Neural crest cell (in vitro differentiated cells): ENCODE results near the gene TEX48. TPM values are rescaled to one million over a fixed set of nuclear protein-coding genes. Genes with fewer than 3 reads are reported as not detected.

ENCODE experiments used
- DNase-seq: peaks from one replicate; pipeline ENCODE4 v3.0.0; 2021; ENCODE audit warnings: low read depth, mixed read lengths, low spot score
- H3K27ac Mint-ChIP-seq: one replicate; pipeline ENCODE4 v1.8.0; 2021; ENCODE audit warnings: mild to moderate bottlenecking, mixed read lengths; ENCODE audit not compliant: unreplicated experiment
- H3K27me3 Mint-ChIP-seq: 2 replicates; pipeline ENCODE4 v1.8.0; 2021; ENCODE audit warnings: low read depth, mild to moderate bottlenecking, mixed read lengths
- H3K36me3 Mint-ChIP-seq: 2 replicates; pipeline ENCODE4 v1.8.0; 2021; ENCODE audit warnings: low read depth, mild to moderate bottlenecking, mixed read lengths
- H3K4me1 Mint-ChIP-seq: 2 replicates; pipeline ENCODE4 v1.8.0; 2021; ENCODE audit warnings: mixed read lengths
- H3K4me3 Mint-ChIP-seq: one replicate; pipeline ENCODE4 v1.8.0; 2021; ENCODE audit warnings: mild to moderate bottlenecking, mixed read lengths
- H3K9me3 Mint-ChIP-seq: 2 replicates; pipeline ENCODE4 v1.8.0; 2021; ENCODE audit warnings: mixed read lengths
- total RNA-seq: library from RNA; stranded (reverse); gene quantifications from 2 replicates; pipeline ENCODE4 v1.2.1, GENCODE V29; 2021
- TF ChIP-seq, protein P1 (sequence below): fragments of 200-600 bp; sonication (generic); conservative IDR thresholded peaks from 2 replicates; pipeline ENCODE4 v1.5.0; 2021; ENCODE audit warnings: antibody characterized with exemption, mild to moderate bottlenecking

The TEX48 gene
- total RNA-seq, 1 donor from 2014 or later, result not detected

DNA sequence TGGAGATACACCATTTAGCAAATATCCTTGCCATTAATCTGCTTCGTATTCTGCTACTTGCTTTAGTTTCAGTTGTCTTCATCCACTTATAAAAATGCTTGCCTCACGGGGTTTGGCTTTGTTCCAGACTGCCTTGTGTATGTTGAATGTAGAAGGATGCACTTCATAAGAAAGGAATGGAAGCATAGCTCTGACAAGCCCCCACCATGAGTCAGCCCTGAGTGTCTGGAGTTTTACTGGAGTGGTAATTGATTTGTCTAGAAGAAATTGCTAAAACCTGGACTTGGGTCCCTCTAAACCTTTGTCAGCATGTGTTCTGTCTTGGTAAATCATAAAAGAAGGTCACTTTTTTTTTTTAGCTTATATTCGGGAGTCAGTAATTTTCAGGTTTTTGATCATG lies 4.6 kb downstream of the TEX48 start:
- Mint-ChIP-seq H3K9me3 (no peaks in the 10 kb centered on the region), H3K4me1 (no peaks in the 10 kb centered on the region), H3K4me3 (no peak overlapping the region), H3K27me3 (peaks cover 13% of the 10 kb centered on the region), H3K27ac (no peak overlapping the region), H3K36me3 (no peaks in the 10 kb centered on the region)
- TF ChIP-seq, protein P1, sequence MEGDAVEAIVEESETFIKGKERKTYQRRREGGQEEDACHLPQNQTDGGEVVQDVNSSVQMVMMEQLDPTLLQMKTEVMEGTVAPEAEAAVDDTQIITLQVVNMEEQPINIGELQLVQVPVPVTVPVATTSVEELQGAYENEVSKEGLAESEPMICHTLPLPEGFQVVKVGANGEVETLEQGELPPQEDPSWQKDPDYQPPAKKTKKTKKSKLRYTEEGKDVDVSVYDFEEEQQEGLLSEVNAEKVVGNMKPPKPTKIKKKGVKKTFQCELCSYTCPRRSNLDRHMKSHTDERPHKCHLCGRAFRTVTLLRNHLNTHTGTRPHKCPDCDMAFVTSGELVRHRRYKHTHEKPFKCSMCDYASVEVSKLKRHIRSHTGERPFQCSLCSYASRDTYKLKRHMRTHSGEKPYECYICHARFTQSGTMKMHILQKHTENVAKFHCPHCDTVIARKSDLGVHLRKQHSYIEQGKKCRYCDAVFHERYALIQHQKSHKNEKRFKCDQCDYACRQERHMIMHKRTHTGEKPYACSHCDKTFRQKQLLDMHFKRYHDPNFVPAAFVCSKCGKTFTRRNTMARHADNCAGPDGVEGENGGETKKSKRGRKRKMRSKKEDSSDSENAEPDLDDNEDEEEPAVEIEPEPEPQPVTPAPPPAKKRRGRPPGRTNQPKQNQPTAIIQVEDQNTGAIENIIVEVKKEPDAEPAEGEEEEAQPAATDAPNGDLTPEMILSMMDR, result no peak
- no peak for DNase-seq

DNA sequence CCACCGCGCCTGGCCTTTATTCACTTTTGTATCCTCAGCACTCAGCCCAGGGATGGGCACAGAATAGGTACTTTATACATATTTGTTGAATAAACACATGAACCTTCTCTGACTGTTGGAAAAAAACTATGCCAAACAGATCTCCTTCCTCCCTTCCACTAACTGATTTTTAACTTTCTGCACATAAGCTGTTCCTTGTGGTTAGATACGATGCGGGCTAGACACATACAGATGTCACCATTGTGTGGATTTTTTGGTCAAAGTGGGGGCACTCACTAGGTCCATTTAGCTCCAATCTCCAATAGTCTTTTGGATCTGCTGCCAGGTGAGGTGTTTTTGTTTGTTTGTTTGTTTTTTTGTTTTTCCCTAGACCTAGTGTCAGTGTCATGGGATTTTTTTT lies 5.1 kb downstream of the TEX48 start:
- DNase-seq, result no peak
- no peak overlapping the region for H3K4me3 Mint-ChIP-seq
- no peaks in the 10 kb centered on the region for H3K36me3 Mint-ChIP-seq
- H3K9me3 Mint-ChIP-seq, result no peaks in the 10 kb centered on the region
- TF ChIP-seq, protein P1, result no peak
- H3K27me3 Mint-ChIP-seq, result peaks cover 13% of the 10 kb centered on the region
- no peaks in the 10 kb centered on the region for H3K4me1 Mint-ChIP-seq
- H3K27ac Mint-ChIP-seq, result no peak overlapping the region

DNA sequence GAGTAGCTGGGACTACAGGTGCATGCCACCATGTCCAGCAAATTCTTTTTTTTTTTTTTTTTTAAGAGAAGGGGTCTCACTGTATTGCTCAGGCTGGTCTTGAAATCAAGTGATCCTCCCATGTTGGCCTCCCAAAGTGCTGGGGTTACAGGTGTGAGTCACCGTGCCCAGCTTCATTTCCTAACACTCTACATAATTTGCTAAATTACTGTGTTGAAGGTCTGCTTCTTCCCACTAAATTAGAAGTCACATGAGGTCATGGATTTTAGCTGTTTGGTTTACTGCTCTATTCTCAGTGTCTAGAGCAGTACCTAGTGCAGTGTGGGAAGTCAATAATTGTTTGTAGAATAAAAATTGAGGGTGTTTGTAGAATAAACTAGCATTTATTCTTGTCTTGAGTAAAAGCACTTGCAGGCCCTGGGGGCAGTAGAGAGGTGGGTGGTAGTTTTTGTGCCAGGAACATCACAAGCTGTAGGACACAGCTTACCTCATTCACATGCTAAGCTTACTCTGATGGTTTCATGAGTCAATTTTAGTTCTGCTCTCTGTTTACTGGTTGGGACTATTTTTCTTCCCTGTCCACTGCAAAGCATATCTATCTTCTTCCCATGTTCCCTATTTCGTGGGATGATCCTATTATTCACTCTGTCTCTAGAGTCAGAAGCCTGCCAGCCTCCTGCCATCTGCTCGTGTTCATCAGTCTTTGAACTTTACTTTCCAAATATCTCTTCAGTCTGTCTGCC lies 7.0 kb downstream of the TEX48 start:
- TF ChIP-seq, protein P1, result no peak
- DNase-seq, result no peak
- H3K4me3 Mint-ChIP-seq, result no peak overlapping the region
- no peaks in the 10 kb centered on the region for H3K9me3 Mint-ChIP-seq
- H3K36me3 Mint-ChIP-seq, result no peaks in the 10 kb centered on the region
- H3K4me1 Mint-ChIP-seq, result no peaks in the 10 kb centered on the region
- no peak overlapping the region for H3K27ac Mint-ChIP-seq
- peaks cover 19% of the 10 kb centered on the region for H3K27me3 Mint-ChIP-seq

DNA sequence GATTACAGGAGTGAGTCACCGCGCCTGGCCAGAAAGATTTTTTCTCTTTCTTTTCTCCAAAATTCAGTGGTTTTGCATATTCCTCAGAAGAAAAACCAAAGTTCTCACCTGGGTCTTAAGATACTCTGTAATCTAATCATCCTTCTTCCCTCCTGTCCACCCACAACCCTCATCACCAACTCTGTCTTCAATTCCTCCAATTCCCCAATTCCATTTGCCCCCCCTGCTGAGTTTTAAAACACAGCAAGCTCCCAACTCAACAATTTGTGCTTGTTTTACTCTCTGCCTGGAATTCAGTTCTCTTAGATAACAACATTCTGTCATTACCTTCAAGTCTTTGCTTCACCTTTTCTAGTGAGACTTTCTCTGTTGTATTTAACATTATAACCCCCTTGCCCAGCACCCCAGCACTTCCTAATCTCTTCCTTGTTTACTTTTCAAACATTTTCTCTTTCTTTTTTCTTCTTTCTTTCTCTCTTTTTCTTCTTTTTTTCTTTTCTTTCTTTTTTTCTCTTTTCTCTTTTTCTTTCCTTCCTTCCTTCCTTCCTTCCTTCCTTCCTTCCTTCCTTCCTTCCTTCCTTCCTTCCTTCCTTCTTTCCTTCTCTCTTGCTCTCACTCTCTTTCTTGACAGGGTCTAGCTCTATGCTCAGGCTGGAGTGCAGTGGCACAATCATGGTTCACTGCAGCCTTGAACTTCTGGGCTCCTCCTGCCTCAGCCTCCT lies 7.8 kb downstream of the TEX48 start:
- Mint-ChIP-seq H3K9me3 (no peaks in the 10 kb centered on the region), H3K4me3 (no peak overlapping the region), H3K4me1 (no peaks in the 10 kb centered on the region), H3K36me3 (no peaks in the 10 kb centered on the region), H3K27ac (no peak overlapping the region), H3K27me3 (peaks cover 17% of the 10 kb centered on the region)
- DNase-seq, result no peak
- TF ChIP-seq, protein P1, result no peak

DNA sequence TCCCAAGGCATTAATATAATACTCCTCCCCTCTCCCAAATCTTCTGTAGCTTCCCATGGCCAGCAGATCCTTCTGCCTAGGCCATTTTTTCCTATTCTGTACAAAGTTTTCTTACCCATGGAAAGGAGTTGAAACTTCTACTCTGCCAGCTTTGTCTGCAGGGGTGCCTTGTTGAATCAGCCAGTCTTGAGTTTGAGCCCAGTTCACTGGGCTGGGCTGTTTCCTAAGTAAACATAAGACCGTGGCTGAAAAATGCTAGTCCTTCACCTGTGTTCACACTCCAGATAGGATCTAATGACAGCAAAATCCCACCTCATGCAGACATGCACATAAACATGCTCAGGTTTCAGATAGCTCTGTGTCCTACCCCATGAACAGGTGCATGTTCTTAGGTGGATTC lies 10.4 kb downstream of the TEX48 start:
- Mint-ChIP-seq H3K9me3 (no peaks in the 10 kb centered on the region), H3K27me3 (peaks cover 18% of the 10 kb centered on the region), H3K36me3 (no peaks in the 10 kb centered on the region), H3K4me1 (no peaks in the 10 kb centered on the region), H3K27ac (no peak overlapping the region), H3K4me3 (no peak overlapping the region)
- TF ChIP-seq, protein P1, result no peak
- no peak for DNase-seq
